ELR (cell line): ENCODE measurements around the gene SCNN1A.
A peak's percentile ranks its signal among the peaks of the same experiment; 100 is the strongest.

Experiments
- DNase-seq: peaks from one replicate; pipeline ENCODE4 v3.0.0-alpha.2; 2015; ENCODE audit warnings: low read depth

SCNN1A gene

DNA sequence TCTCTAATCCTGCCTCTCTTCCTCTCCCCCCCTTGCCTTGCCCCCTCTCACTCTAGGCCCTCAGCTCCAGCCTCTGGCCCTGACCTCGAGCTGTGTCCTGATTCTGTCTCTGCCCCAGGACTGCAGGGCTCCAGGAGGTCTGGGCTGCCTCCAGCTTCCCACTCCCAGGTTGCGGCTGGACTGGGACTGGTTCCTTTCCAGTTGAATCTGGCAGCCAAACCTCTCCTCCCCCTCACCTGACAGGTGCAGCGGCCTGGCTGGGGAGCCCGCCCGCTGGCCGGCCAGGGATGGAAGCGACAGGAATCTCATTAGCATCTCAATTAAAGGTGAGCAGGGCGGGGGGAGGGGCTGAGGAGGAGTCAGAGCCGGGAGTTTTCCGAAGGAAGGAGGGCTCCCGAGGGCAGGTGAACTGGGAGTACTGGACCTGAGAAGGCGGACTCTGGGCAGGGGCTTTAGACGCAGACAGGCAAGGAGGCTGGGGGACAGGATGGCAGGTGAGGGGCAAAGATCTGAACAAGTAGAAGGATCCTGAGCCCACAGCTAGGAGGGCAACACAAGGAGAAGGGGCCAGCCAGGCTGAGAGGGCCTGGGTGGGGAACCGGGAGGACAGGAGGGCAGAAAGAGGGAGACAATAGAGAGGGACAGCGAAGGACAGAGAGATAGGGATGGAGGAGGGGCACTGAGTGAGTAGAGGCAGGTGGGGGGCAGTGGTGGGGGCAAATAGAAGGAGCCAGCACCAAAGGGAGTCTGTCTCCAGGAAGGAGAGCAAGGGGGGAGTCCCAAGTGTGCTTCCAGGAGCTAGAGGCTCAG is at the start of gene SCNN1A:
TSS of gene SCNN1A (minus strand) at position 295 of the 810 bp plus-strand sequence. CDS start 780 bp downstream, outside the sequence.
- DNase-seq = no peak

- no peak for DNase-seq
These were observed 49.5 kb upstream of the SCNN1A start for GRCh38 chr12:6424866-6425265.

DNA sequence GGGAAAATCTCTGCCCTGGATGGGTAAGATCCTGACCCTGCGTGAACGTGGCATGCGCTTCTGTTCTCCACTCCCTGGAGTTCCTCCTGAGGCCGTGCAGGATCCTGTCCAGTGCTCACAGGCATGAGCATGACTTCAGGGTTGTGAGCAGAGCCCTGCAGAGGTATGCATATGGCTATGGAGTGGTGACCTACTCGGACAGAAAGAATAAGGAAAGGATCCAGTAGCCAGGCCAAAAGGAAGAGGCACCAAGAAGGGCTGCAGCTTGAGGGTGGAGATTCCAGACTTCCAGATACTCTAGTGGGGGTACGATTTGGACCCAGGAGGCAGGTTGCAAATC is 48.6 kb upstream of the SCNN1A start:
- no peak for DNase-seq

- DNase-seq = peak; percentile 95
These were observed 48.1 kb upstream of the SCNN1A start for GRCh38 chr12:6423267-6424007.

- DNase-seq = no peak
These were observed 45.0 kb upstream of the SCNN1A start for GRCh38 chr12:6420364-6420763.

GRCh38 chr12:6418796-6419195 is 43.4 kb upstream of the SCNN1A start:
- no peak for DNase-seq

DNA sequence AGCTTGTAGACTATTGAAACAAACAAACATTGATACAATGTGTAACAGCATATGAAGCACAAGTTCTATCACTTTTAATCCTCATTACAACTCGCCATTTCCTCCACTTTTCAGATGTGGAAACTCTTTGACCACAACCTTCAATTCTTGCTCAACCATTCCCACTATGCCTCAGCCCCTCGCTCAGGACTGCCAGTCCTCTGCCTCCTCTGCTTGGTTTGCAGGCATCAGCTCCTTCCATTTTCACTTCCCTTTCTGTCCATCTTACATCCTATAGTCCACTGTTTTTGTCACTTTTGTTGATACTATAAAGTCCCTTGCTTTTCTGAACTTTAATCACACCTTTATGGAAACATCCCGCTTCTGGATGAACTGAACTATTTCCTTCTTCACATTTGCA is 41.2 kb upstream of the SCNN1A start:
- no peak for DNase-seq

- DNase-seq = no peak
These were observed 32.0 kb upstream of the SCNN1A start for GRCh38 chr12:6407236-6407954.

DNA sequence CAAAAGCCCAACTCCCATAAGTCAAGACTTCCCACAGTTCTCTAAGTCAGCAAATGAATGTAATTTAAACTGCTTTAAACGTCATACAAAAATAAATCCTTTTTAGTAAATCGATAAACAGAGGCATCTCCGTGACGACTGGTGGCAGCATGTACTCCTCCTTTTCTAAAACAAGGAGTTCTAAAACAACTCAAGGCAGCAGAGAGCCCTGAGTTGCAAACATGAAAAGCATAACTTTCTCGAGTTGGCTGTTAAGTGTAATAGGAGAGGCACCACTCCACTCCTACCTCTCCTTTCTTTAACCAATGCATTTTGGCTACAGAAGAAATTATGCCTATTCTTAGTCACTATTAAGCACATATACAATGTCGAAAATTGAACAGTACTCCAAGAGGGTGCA is 30.6 kb upstream of the SCNN1A start:
- DNase-seq = no peak

GRCh38 chr12:6404390-6404789 is 29.0 kb upstream of the SCNN1A start:
- DNase-seq = no peak

DNA sequence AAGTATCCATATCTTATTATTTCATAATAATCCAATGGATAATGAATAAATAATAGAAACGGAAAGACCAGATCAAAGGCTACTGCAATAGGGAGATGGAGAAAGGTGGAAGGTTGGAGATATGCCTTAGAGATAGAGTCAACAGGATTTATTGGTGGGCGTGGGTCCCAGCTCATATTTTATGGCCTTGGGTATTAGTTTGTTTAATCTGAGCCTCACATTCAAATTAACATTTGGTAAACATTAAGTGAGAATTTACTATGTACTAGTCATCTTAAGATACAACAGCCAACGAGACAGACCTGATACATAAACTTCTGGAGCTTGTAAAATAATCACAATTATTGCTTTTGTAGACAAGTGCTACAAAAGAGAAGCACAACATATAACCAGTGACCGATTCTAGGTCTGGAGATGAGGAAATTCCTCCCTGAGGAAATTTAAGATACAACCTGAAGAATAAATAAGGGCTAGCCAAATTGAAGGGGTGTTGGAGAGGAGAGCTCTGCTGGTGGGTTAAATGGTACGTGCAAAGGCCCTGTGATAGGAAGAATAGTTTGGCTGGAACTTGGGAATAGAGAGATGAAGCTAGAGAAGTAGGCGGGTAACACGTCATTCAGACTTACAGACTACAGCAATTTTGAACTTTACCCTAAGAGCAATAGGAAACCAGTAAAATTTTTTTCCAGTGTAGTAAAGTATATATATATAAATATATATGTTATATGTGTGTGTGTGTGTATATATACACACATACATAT is 24.7 kb upstream of the SCNN1A start:
- DNase-seq = no peak

- no peak for DNase-seq
These were observed 20.7 kb upstream of the SCNN1A start for GRCh38 chr12:6396031-6396430.

GRCh38 chr12:6394398-6394797 is 19.0 kb upstream of the SCNN1A start:
- DNase-seq = no peak

GRCh38 chr12:6393109-6393508 is 17.7 kb upstream of the SCNN1A start:
- no peak for DNase-seq

- no peak for DNase-seq
These were observed 17.1 kb upstream of the SCNN1A start for GRCh38 chr12:6392504-6392903.

- DNase-seq = no peak
These were observed 15.7 kb upstream of the SCNN1A start for GRCh38 chr12:6391013-6391412.

DNA sequence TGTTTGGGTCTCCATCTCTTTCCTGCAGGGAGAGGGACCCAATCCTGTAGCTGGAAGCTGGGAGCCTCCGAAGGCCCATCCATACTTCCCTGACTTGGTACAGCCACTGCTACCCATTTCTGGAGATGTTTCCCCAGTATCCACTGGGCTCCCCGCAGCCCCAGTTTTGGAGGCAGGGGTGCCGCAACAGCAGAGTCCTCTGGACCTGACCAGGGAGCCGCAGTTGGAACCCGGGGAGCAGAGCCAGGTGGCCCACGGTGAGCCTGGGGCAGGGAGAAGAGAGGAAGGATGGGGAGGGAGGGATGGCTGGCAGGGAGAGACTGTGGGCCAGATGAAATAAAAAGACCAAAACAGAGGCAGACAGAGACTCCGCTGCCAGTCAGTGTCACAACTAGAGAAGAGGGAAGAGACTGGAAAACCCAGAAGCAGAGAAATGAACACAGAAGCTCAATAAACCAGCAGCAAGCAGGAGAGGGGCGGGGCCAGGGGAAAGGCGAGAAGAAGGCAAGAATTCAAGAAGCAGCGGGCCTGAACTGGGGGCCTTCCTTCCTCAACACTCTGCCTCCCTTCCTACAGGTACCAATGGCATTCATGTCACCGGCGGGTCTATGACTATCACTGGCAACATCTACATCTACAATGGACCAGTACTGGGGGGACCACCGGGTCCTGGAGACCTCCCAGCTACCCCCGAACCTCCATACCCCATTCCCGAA is 14.9 kb upstream of the SCNN1A start:
- DNase-seq = no peak

DNA sequence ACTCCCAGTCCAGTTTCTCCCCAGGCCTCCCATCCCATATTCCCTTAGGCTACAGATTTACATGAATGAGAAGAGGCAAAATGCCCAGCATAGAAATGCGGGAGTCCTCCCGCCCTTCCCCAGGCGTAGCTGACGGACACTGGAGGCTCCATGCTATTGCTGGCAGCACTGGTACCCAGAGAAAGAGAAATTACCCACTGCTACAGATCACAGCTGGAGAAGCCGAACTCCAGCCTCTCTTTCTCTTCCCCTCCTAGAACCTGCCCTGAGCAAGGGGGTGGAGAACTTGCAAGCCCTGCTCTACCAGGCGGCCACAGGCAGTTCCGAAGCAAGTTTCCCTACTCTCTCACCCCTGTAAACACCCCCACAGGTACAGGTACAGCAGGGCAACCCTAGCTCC is 12.2 kb upstream of the SCNN1A start:
- no peak for DNase-seq

- DNase-seq = no peak
These were observed 11.1 kb upstream of the SCNN1A start for GRCh38 chr12:6386491-6386890.

DNA sequence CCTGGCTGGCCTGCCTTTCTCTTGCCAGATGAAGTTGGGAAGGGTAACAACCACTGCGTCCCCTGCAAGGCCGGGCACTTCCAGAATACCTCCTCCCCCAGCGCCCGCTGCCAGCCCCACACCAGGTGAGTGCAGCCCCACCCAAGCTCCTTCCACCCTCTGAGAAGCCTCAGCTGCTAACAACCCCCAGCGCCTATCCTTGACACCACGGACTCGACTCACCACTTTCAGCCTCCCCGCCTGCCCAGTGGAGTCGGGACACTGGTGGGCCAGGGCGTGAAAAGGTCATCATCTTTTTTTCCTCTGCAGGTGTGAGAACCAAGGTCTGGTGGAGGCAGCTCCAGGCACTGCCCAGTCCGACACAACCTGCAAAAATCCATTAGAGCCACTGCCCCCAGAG is 10.7 kb upstream of the SCNN1A start:
- DNase-seq = no peak
